Endometrial microvascular endothelial cells (primary cell): ENCODE data around the gene CACNB2. TPM values are rescaled to one million over a fixed set of nuclear protein-coding genes. Genes with fewer than 3 reads are reported as not detected.
"Not testable (repeated sequence)": the region's sequence is repeated elsewhere in the genome, so short reads cannot be mapped to it uniquely, and the experiment has no call there.

Source experiments
- in situ Hi-C: cut with HindIII; loops from 2 replicates; pipeline ENCODE4 v1.10.0; 2017; ENCODE audit warnings: low sequenced_read_pairs, low pct_unique_long_range_greater_than_20kb; ENCODE audit errors: inconsistent ontology term
- total RNA-seq: library from RNA; depleted of rRNA; stranded (reverse); fragments of >200 nt; gene quantifications from one replicate; pipeline ENCODE4 v1.2.3, GENCODE V29; 2015; ENCODE audit errors: inconsistent ontology term

Gene CACNB2
- total RNA-seq, 1 donor from 2014 or later, result not detected

DNA sequence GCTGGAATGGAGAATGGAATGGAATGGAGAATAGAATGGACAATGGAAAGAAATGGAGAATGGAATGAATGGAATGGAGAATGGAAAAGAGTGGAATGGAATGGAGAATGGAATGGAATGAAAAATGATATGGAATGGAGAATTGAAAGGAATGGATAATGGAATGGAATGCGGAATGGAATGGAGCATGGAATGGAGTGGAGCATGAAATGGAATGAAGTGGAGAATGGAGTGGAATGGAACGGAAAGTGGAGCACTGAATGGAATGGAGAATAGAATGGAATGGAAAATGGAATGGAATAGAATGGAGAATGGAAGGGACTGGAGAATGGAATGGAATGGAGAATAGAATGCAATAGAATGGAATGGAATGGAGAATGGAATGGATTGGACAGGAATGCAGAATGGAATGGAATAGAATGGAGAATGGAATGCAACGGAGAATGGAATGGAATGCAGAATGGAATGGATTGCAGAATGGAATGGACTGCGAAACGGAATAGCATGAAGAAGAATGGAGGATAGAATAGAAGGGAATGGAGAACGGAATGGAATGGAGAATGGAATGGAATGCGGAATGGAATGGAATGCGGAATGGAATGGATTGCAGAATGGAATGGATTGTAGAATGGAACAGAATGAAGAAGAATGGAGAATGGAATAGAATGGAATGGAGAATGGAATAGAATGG, 421.8 kb downstream of the CACNB2 start:
- in situ Hi-C loops, result no loop called here

DNA sequence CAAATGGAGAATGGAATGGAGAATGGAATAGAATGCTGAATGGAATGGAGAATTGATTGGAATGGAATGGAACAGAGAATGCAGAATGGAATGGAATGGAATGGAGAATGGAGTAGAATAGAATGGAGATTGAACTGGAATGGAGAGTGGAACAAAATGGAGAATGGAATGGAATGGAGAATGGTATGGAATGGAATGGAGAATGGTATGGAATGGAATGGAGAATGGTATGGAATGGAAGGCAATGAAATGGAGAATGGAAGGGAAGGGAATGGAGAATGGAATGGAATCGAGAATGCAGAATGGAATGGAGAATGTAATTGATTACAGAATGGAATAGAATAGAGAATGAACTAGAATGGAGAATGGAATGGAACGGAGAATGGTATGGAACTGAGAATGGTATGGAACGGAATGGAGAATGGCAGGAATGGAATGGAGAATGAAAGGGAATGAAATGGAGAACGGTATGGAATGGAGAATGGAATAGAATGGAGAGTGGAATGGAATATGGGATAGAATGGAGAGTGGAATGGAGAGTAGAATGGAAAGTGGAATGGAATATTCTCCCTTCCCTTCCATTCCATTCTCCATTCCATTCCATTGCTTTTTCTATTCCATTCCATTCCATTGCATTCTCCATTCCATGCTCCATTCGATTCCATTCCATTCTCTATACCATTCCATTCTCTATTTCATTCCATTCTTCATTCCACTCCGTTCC, 422.9 kb downstream of the CACNB2 start:
- in situ Hi-C loops, result no loop called here

DNA sequence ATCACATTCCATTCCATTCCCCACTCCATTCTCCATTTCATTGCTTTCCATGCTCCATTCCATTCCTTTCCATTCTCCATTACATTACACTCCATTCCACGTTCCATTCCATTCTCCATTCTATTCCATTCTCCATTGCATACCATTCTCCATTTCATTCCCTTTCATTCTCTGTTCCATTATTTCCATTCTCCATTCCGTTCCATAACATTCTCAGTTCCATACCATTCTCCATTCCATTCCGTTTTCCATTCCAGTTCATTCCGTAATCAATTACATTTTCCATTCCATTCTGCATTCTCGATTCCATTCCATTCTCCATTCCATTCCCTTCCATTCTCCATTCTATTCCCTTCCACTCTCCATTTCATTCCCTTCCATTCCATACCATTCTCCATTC, 424.8 kb downstream of the CACNB2 start:
- in situ Hi-C loops, result no loop called here

DNA sequence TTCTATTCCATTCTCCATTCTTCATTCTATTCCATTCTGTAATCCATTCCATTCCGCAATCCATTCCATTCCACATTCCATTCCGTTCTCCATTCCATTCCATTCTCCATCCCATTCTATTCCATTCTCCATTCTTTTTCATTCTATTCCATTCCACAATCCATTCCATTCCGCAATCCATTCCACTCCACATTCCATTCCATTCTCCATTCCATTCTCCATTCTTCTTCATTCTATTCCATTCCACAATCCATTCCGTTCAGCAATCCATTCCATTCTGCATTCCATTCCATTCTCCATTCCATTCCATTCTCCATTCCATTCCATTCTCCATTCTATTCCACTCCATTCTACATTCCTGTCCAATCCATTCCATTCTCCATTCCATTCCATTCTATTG, 426.0 kb downstream of the CACNB2 start:
- in situ Hi-C loops, result no loop called here

DNA sequence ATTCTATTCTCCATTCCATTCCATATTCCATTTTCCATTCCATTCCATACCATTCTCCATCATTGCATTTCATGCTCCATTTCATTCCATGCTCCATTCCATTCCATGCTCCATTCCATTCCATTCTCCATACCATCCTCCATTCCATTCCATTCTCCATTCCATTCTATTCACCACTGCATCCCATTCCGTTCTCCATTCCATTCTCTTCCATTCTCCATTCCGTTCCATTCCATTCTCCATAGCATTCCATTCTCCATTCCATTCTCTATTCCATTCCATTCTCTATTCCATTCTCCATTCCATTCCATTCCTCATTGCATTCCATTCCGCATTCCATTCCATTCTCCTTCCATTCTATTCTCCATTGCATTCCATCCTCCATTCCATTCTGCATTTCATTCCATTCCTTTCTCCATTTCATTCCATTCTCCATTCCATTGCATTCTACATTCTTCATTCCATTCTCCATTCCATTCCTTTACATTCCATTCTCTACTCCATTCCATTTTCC, 427.2 kb downstream of the CACNB2 start:
- in situ Hi-C loops, result no loop called here

DNA sequence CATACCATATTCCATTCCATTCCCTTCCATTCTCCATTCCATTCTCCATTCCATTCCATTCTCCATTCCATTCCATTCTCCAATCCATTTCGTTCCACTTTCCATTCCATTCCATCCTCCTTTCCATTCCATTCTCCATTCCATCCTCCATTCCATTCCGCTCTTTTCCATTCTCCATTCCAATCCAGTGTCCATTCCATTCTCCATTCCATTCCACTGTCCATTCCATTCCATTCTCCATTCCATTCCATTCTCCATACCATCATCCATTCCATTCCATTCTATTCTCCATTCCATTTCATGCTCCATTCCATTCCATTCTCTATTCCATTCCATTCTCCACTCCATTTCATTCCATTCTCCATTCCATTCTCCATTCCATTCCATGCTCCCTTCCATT, 430.2 kb downstream of the CACNB2 start:
- in situ Hi-C loops, result not testable (repeated sequence)

DNA sequence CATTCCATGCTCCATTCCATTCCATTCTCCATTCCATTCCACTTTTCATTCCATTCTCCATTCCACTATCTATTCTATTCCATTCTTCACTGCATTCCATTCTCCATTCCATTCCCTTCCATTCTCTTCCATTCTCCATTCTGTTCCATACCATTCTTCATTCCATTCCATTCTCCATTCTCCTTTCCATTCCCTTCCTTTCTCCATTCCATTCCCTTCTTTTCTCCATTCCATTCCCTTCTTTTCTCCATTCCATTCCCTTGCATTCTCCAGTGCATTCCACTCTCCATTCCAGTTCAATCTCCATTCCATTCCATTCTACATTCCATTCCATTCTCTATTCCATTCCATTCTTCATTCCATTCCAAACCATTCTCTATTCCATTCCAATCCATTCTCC, 430.9 kb downstream of the CACNB2 start:
- in situ Hi-C loops, result no loop called here

DNA sequence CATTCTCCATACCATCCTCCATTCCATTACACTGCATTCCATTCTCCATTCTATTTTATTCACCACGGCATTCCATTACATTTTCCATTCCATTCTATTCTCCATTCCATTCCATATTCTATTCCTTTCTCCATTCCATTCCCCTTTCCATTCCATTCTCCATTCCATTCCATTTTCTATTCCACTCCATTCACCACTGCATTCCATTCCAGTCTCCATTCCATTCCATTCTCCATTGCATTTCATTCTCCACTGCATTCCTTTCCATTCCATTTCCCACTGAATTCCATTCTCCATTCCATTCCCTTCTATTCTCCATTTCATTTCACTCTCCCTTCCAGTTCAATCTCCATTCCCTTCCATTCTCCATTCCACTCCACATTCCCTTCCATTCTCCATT, 431.6 kb downstream of the CACNB2 start:
- in situ Hi-C loops, result no loop called here

DNA sequence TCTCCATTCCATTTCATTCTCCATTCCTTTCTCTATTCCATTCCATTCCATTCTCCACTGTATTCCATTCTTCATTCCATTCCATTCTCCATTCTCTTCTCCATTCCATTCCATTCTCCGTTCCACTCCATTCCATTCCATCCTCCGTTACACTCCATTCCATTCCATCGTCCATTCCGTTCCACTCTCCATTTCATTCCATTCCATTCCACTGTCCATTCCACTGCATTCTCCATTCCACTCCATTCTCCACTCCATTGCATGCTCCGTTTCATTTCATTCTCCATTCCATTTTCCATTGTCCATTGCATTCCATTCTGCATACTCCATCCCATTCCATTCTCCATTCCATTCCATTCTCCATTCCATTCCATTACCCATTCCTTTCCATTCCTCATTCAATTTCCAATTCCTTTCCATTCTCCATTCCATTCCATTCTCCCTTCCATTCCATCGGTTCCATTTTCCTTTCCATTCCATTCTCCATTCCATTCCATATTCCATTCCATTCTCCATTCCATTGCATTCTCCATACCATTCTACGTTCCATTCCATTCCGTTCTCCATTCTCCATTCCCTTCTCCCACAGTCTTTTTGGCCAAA, 432.8 kb downstream of the CACNB2 start:
- in situ Hi-C loops, result no loop called here

DNA sequence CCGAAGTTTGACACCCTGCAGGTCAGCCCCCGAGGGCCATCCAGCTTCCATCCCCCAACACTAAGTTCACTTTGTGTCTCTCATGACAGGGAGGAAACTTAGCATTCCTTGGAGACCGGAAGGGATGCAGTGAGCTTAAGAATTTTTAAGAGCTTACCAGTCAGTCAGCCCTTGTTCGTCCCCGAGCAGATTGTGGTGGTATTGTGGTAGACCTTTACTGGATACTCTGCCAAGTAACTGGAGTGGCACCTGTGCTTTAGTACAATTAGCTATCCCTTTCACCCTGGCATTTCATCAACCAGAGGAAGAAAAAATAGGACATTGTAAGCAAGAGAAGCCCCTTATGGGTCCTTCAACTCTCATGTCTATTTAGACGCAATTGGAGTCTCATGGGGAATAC, 436.4 kb downstream of the CACNB2 start:
- in situ Hi-C loops, result no loop called here

DNA sequence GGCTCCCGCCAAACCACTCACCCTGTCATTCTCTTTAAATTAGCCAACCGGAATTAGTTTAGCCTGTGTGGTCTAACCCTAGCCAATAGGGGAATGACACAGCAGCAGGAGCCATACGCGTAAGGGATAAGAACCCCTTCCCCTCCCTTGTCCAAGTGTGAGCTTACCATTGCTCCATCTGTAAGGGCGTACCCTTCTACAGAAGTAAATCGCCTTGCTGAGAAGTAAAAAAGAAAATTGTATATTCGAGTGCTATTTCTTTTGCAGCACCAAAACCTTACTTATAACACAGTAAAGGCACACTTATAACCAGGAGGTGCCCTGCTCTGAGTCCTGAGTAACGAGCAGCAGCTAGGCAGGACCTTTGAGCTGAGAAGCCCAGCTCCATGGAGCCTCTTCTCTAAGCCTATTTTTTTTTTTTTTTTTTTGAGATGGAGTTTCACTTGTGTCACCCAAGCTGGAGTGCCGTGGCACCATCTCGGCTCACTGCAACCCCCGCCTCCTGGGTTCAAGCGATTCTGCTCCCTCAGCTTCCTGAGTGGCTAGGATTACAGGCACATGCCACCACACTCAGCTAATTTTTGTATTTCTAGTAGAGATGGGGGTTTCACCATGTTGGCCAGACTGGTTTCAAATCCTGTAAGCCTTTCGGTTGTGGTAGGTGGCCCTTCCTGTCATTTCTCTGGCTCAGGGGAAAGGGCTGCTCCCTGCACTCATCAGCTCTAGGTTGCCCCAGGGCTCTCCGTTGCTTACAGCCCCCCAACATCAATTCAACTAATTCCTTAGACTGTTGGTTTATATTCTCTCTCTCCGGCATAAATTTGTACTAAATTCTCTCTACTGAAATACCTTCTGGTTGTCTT, 437.8 kb downstream of the CACNB2 start:
- in situ Hi-C loops, result no loop called here

DNA sequence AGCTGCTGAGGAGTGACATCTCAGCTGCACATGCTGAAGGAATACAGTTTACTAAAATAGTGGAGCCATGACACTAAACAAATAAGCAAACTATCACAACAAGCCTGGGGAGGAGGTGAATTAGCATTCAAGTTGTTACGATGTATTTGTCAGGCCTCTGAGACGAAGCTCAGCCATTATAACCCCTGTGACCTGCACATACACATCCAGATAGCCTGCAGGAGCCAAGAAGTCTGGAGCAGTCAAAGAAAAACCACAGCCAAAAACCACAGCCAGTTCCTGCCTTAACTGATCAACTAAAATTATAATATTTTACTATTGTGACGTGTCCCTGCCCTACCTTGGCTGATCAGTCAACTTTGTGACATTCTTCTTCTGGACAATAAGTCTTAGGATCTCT, 442.6 kb downstream of the CACNB2 start:
- in situ Hi-C loops, result no loop called here

DNA sequence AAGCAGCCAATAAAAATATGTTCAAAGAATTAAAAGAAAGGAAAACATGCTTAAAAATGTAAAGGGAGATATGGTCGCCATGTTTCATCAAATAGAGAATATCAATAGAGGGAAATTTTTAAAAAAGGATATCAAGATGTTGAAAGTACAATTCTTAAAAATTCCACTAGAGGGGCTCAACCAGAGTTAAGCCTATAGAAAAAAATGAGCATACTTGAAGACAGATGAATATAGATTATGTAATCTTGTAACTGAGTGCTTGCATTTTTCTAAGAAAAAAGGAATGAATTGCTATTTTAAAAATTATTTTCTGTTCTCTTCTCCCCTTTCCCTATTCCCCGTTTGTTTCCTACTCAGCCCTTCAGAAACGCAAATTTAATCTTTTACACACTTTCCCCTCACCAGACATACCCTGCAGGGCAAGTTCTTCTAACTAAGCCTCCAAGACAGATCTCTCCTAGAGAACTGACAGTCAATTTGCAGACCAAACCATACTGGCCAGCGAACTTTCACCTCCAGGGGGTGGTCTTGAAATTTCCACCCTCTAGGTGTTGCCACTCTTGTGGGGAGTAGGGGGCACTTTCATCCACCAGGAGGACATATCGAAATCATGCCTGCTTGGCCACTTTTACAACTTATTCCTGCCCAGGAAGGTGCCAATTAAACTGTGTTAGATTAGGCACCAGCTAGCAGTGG, 443.5 kb downstream of the CACNB2 start:
- in situ Hi-C loops, result no loop called here

DNA sequence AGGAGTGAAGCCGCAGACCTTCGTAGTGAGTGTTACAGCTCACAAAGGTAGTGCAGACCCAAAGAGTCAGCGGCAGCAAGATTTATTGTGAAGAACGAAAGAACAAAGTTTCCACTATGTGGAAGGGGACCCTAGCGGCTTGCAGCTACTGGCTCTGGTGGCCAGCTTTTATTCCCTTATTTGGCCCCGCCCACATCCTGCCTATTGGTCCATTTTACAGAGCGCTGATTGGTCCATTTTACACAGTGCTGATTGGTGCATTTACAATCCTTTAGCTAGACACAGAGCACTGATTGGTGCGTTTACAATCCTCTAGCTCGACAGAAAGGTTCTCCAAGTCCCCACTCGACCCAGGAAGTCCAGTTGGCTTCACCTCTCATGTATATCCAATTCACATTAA, 446.4 kb downstream of the CACNB2 start:
- in situ Hi-C loops, result not testable (repeated sequence)

DNA sequence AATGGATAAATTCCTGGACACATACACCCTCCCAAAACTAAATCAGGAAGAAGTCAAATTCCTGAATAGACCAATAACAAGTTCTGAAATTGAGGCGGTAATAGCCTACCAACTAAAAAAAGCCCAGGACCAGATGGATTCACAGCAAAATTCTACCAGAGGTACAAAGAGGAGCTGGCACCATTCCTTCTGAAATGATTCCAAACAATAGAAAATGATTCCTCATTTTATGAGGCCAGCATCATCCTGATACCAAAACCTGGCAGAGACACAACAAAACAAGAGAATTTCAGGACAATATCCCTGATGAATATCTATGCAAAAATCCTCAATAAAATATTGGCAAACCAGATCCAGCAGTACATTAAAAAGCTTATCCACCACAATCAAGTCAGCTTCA, 450.9 kb downstream of the CACNB2 start:
- in situ Hi-C loops, result not testable (repeated sequence)
